ENCODE measurements around the gene TRPC1. TPM values are rescaled to one million over a fixed set of nuclear protein-coding genes. Genes with fewer than 3 reads are reported as not detected.
A peak's percentile ranks its signal among the peaks of the same experiment; 100 is the strongest.

Gene TRPC1
- total RNA-seq, 1 donor from 2014 or later, result 3.9 TPM

GRCh38 chr3:142853270-142854168 is 129.7 kb downstream of the TRPC1 start:
- Histone ChIP-seq H3K36me3 (ENCODE audit: control insufficient read depth, insufficient read depth, low read length) (no peaks in the 10 kb centered on the region), H3K27me3 (ENCODE audit: control insufficient read depth, insufficient read depth, low read length) (peaks cover 2% of the 10 kb centered on the region), H3K4me3 (ENCODE audit: low read depth, low read length) (no peak overlapping the region)
- TF ChIP-seq, protein P1, sequence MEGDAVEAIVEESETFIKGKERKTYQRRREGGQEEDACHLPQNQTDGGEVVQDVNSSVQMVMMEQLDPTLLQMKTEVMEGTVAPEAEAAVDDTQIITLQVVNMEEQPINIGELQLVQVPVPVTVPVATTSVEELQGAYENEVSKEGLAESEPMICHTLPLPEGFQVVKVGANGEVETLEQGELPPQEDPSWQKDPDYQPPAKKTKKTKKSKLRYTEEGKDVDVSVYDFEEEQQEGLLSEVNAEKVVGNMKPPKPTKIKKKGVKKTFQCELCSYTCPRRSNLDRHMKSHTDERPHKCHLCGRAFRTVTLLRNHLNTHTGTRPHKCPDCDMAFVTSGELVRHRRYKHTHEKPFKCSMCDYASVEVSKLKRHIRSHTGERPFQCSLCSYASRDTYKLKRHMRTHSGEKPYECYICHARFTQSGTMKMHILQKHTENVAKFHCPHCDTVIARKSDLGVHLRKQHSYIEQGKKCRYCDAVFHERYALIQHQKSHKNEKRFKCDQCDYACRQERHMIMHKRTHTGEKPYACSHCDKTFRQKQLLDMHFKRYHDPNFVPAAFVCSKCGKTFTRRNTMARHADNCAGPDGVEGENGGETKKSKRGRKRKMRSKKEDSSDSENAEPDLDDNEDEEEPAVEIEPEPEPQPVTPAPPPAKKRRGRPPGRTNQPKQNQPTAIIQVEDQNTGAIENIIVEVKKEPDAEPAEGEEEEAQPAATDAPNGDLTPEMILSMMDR (IDR thresholded peaks at IDR 0.05; ENCODE audit: insufficient read depth, low read length, severe bottlenecking), result no peak
- FAIRE-seq (no peak), DNase-seq (ENCODE audit: low read depth) (peak; percentile 92)

DNA sequence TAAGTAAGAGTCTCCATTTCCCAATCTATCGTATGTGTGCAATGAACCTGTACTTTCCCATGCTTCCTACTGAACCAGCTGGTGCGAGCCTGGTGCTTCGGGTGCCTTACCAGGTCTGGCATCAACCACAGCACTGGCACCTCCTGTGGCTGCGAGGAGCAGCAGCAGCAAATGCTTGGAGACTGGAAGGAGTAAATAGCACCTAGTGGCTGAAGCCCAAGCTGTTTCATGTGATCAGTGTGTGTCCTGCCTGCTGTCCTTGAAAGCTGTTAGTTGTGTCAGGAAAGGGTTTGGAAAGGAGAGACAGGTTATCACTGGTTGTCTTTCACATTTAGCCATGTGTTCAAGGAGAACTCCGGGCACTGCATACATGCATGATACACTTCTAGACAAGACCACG is 133.2 kb downstream of the TRPC1 start:
- no peak for FAIRE-seq
- peaks cover 11% of the 10 kb centered on the region for H3K27me3 ChIP-seq (ENCODE audit: control insufficient read depth, insufficient read depth, low read length)
- TF ChIP-seq, protein P1 (IDR thresholded peaks at IDR 0.05; ENCODE audit: insufficient read depth, low read length, severe bottlenecking), result peak; percentile 56
- DNase-seq (ENCODE audit: low read depth), result peak; percentile 48
- no peak overlapping the region for H3K4me3 ChIP-seq (ENCODE audit: low read depth, low read length)
- no peaks in the 10 kb centered on the region for H3K36me3 ChIP-seq (ENCODE audit: control insufficient read depth, insufficient read depth, low read length)

Other genes with a start within 250 kb of the TRPC1 start
- gene ATR, start 145.3 kb upstream of the TRPC1 start, total RNA-seq, result 17.3 and 22.4 TPM in 2 replicates
- gene PLS1, start 127.6 kb upstream of the TRPC1 start, total RNA-seq, result 17.1 and 26.0 TPM in 2 replicates
- gene PCOLCE2, start 165.0 kb downstream of the TRPC1 start, total RNA-seq, result 0.38 and 1.1 TPM in 2 replicates
- gene PAQR9, start 239.6 kb downstream of the TRPC1 start, total RNA-seq, result not detected in 2 replicates

Data from bronchial epithelial cell (primary cell).